Trophoblast cell (in vitro differentiated cells and primary cell): ENCODE results near the gene CD300LB.

Experiments used
- DNase-seq, 2 donors: peaks; one replicate each; pipeline ENCODE4 v3.0.0-alpha.2; 2016
- H2AFZ ChIP-seq: 2 replicates; pipeline ENCODE4 v1.6.1; 2013; ENCODE audit warnings: low read length, moderate library complexity, mild to moderate bottlenecking; ENCODE audit not compliant: insufficient read depth, poor library complexity
- H2AK5ac ChIP-seq: 2 replicates; pipeline ENCODE4 v1.6.1; 2013; ENCODE audit warnings: mild to moderate bottlenecking, low read length
- H2BK120ac ChIP-seq: 2 replicates; pipeline ENCODE4 v1.6.1; 2013; ENCODE audit warnings: low read length, mild to moderate bottlenecking, moderate library complexity; ENCODE audit not compliant: insufficient read depth, poor library complexity
- H2BK12ac ChIP-seq: 2 replicates; pipeline ENCODE4 v1.6.1; 2013; ENCODE audit warnings: mild to moderate bottlenecking, low read length, moderate library complexity
- H2BK5ac ChIP-seq: 2 replicates; pipeline ENCODE4 v1.6.1; 2013; ENCODE audit warnings: low read length, low read depth, moderate library complexity, mild to moderate bottlenecking; ENCODE audit not compliant: poor library complexity
- H3K14ac ChIP-seq: 2 replicates; pipeline ENCODE4 v1.6.1; 2013; ENCODE audit warnings: mild to moderate bottlenecking, low read length
- H3K18ac ChIP-seq: 2 replicates; pipeline ENCODE4 v1.6.1; 2013; ENCODE audit warnings: mild to moderate bottlenecking, low read length
- H3K23ac ChIP-seq: 2 replicates; pipeline ENCODE4 v1.6.1; 2013; ENCODE audit warnings: low read length
- H3K27ac ChIP-seq: 2 replicates; pipeline ENCODE4 v1.5.1; 2013; ENCODE audit warnings: low read depth, mild to moderate bottlenecking, inconsistent platforms, low read length, moderate library complexity
- H3K27me3 ChIP-seq: 2 replicates; pipeline ENCODE4 v1.6.1; 2013; ENCODE audit warnings: inconsistent platforms, mild to moderate bottlenecking, low read length, moderate library complexity; ENCODE audit not compliant: insufficient read depth
- H3K36me3 ChIP-seq, 2 experiments: 1 replicate in 1 of 2; 2 replicates in 1 of 2; pipeline ENCODE4 v1.6.1; 2013; ENCODE audit warnings: low read length in 2 of 2, mild to moderate bottlenecking in 2 of 2, moderate library complexity in 1 of 2; ENCODE audit not compliant: insufficient read depth in 2 of 2, control insufficient read depth in 1 of 2
- H3K4ac ChIP-seq: 2 replicates; pipeline ENCODE4 v1.6.1; 2013; ENCODE audit warnings: low read depth, mild to moderate bottlenecking, low read length, moderate library complexity
- H3K4me1 ChIP-seq, 2 experiments: 1 replicate in 1 of 2; 2 replicates in 1 of 2; pipeline ENCODE4 v1.6.1; 2013; ENCODE audit warnings: low read length in 2 of 2, mild to moderate bottlenecking in 2 of 2, moderate library complexity in 1 of 2; ENCODE audit not compliant: insufficient read depth in 2 of 2, control insufficient read depth in 1 of 2
- H3K4me2 ChIP-seq: 2 replicates; pipeline ENCODE4 v1.6.1; 2013; ENCODE audit warnings: inconsistent platforms, mild to moderate bottlenecking, low read length, moderate library complexity
- H3K4me3 ChIP-seq: 2 replicates; pipeline ENCODE4 v1.5.1; 2013; ENCODE audit warnings: mild to moderate bottlenecking, low read depth, low read length, inconsistent platforms
- H3K79me1 ChIP-seq: one replicate; pipeline ENCODE4 v1.6.1; 2013; ENCODE audit warnings: low read length
- H3K79me2 ChIP-seq: 2 replicates; pipeline ENCODE4 v1.6.1; 2013; ENCODE audit warnings: low read length, mild to moderate bottlenecking; ENCODE audit not compliant: control insufficient read depth, insufficient read depth, poor library complexity
- H3K9ac ChIP-seq: 2 replicates; pipeline ENCODE4 v1.6.1; 2013; ENCODE audit warnings: mild to moderate bottlenecking, low read length
- H3K9me3 ChIP-seq: 2 replicates; pipeline ENCODE4 v1.6.1; 2013; ENCODE audit warnings: low read depth, mild to moderate bottlenecking, control low read depth, inconsistent platforms, low read length; ENCODE audit not compliant: insufficient read depth
- H4K12ac ChIP-seq: 2 replicates; pipeline ENCODE4 v1.6.1; 2013; ENCODE audit warnings: low read depth, mild to moderate bottlenecking, low read length, moderate library complexity
- H4K8ac ChIP-seq: 2 replicates; pipeline ENCODE4 v1.6.1; 2013; ENCODE audit warnings: low read depth, mild to moderate bottlenecking, low read length, moderate library complexity
- H4K91ac ChIP-seq: one replicate; pipeline ENCODE4 v1.6.1; 2013; ENCODE audit warnings: low read depth, mild to moderate bottlenecking, low read length, moderate library complexity
- WGBS: extraction: QIAGEN DNeasy Blood & Tissue Kit; methylation state at CpG from one replicate; pipeline ENCODE4 v1.1.7; 2013; ENCODE audit warnings: missing lambda C conversion rate; ENCODE audit not compliant: insufficient read length, insufficient coverage; ENCODE audit errors: extremely low coverage; 5-methylcytosine and 5-hydroxymethylcytosine counted together

Gene CD300LB

DNA sequence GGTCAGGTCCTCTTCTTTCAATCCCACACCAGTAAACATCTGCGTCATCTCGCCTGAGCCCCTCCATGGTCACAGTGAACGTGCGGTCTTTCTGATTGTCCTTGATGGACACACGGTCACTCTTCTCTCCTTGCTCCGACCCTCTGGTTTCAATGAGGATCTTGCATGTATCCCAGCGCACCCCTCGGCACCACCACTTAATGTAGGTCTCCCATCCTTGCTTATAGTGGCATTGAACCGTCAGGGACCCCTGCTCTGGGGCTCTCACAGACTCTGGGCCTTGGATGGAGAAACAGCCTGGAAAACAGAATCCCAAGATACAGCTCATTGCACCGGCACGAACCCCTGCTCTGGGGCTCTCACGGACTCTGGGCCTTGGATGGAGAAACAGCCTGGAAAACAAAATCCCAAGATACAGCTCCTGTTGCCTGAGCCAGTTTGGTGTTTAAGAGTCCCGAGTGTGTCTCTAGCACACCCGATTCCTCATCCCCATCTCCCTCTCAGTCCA is 5.4 kb downstream of the CD300LB start:
- Histone ChIP-seq H3K79me1 (no peaks in the 10 kb centered on the region), H3K9ac (no peak overlapping the region), H4K8ac (no peak overlapping the region), H4K12ac (no peak overlapping the region), H2BK5ac (no peak overlapping the region), H3K36me3 (no peaks in the 10 kb centered on the region), H3K27ac (no peak overlapping the region), H3K4ac (no peak overlapping the region), H2AFZ (no peak overlapping the region), H4K91ac (no peak overlapping the region), H2BK12ac (no peak overlapping the region), H3K23ac (no peak overlapping the region), H3K9me3 (peaks cover 25% of the 10 kb centered on the region), H3K4me1 (no peaks in the 10 kb centered on the region), H2AK5ac (no peak overlapping the region), H3K79me2 (no peaks in the 10 kb centered on the region), H3K14ac (no peak overlapping the region), H2BK120ac (no peak overlapping the region), H3K4me3 (no peak overlapping the region), H3K18ac (no peak overlapping the region), H3K4me2 (no peak overlapping the region), H3K27me3 (no peaks in the 10 kb centered on the region)
- WGBS: no CpG with 5 or more reads among the region's 14 CpGs
- no peak for DNase-seq

DNA sequence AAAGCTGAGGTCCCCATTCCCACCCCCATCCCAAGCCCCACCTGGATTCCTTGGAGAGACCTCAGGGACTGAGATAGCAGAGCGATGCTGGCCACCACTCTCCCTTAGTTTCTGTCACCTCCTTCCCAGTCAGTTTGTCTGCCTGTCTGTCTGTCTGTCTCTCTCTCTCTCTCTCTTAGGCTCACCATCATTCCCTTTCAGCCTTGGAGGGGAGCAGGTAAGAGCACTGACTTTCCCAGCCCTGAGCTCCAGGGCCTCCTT is 5.9 kb downstream of the CD300LB start:
- no peak overlapping the region for H4K91ac ChIP-seq
- no peak overlapping the region for H2BK120ac ChIP-seq
- no peak overlapping the region for H3K14ac ChIP-seq
- no peaks in the 10 kb centered on the region for H3K36me3 ChIP-seq
- no peak overlapping the region for H4K8ac ChIP-seq
- H3K18ac ChIP-seq: no peak overlapping the region
- H3K79me2 ChIP-seq: no peaks in the 10 kb centered on the region
- no peak overlapping the region for H3K9ac ChIP-seq
- H4K12ac ChIP-seq: no peak overlapping the region
- no peak overlapping the region for H3K4me3 ChIP-seq
- no peak overlapping the region for H3K23ac ChIP-seq
- H2AFZ ChIP-seq: no peak overlapping the region
- no peaks in the 10 kb centered on the region for H3K79me1 ChIP-seq
- no peak overlapping the region for H3K27ac ChIP-seq
- no peak overlapping the region for H2BK12ac ChIP-seq
- no peak overlapping the region for H2AK5ac ChIP-seq
- H3K4ac ChIP-seq: no peak overlapping the region
- WGBS: no CpG with 5 or more reads among the region's 1 CpG
- H3K4me2 ChIP-seq: no peak overlapping the region
- peaks cover 27% of the 10 kb centered on the region for H3K9me3 ChIP-seq
- H3K27me3 ChIP-seq: no peaks in the 10 kb centered on the region
- DNase-seq: no peak
- H3K4me1 ChIP-seq: no peaks in the 10 kb centered on the region
- no peak overlapping the region for H2BK5ac ChIP-seq

DNA sequence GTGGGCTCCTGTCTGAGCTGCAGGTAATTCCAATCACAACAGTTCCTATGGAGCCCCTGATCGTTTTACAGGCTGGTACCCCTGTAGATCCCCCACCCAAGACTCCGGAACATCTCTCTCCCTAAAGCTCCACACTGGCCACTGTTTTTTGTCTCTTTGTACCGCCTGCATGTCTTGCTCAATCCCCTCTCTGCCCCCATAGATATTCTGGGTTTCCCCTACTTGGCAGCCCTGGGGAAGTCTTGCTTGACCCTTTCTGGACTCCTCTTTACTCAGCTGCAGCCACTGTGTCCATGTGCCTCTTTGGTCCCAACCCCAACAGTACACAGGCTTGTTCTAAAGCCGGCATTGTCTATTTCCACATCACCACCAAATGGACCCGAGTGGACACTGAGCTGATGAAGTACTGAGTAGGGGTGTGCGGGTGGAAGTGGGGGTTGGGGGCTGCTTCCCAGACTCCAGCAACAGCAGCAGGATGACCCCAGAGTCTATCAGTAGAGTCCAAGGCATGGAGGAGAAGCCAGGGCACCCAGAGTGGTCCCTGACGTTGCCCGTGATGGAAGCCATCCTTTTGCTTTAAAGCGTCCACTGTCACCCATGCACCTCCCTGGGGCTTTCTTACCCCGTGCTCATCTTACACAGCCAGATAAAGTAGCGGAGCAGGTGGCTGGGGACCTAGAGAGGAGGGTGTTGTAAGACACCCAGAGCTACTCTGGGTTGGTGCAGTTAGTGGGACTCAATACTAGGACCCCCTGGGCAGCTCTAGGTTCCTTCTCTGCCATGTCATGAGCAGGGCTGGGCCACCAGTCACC is 6.4 kb downstream of the CD300LB start:
- H4K12ac ChIP-seq: no peak overlapping the region
- no peak overlapping the region for H3K14ac ChIP-seq
- H3K18ac ChIP-seq: no peak overlapping the region

DNA sequence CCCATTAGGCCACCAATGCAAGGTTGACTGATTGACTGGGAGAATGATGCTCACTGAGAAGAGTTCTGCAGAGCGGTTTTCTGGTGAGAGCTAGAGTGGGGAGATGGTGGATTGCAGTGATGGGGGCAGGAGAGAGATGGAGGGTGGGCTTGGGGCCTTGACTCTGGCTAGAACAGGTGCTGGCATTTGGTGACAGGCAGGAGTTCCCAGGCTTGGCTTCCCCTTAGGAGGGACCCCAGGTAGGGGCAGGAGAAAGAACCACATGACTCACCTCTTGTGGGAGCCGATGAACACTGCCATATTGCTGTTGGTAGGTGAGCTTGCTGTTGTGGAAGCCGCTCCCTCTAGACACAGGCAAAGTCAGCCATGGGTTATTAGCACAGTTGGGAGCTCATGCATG is 8.0 kb downstream of the CD300LB start:
- no peaks in the 10 kb centered on the region for H3K79me1 ChIP-seq
- no CpG with 5 or more reads among the region's 3 CpGs for WGBS

More for the DNA sequence above, 6.4 kb downstream of the CD300LB start:
- Histone ChIP-seq H3K4me1 (no peaks in the 10 kb centered on the region), H3K27ac (no peak overlapping the region), H4K8ac (no peak overlapping the region), H3K9ac (no peak overlapping the region), H3K27me3 (no peaks in the 10 kb centered on the region), H2AFZ (no peak overlapping the region), H3K23ac (no peak overlapping the region), H2BK120ac (no peak overlapping the region), H3K36me3 (no peaks in the 10 kb centered on the region), H3K4me2 (no peak overlapping the region), H3K4me3 (no peak overlapping the region), H2AK5ac (no peak overlapping the region), H3K4ac (no peak overlapping the region), H2BK5ac (no peak overlapping the region), H2BK12ac (no peak overlapping the region), H3K79me1 (no peaks in the 10 kb centered on the region), H3K79me2 (no peaks in the 10 kb centered on the region), H3K9me3 (peaks cover 27% of the 10 kb centered on the region), H4K91ac (no peak overlapping the region)
- DNase-seq: no peak
- no CpG with 5 or more reads among the region's 11 CpGs for WGBS

More for the DNA sequence above, 8.0 kb downstream of the CD300LB start:
- H3K9me3 ChIP-seq: peaks cover 28% of the 10 kb centered on the region
- no peak overlapping the region for H3K14ac ChIP-seq
- no peak overlapping the region for H2BK5ac ChIP-seq
- H3K4ac ChIP-seq: no peak overlapping the region
- no peak for DNase-seq
- H3K4me2 ChIP-seq: no peak overlapping the region
- no peak overlapping the region for H2BK12ac ChIP-seq
- no peak overlapping the region for H4K12ac ChIP-seq
- H4K91ac ChIP-seq: no peak overlapping the region
- no peak overlapping the region for H3K4me3 ChIP-seq
- H2BK120ac ChIP-seq: no peak overlapping the region
- no peak overlapping the region for H3K9ac ChIP-seq
- H4K8ac ChIP-seq: no peak overlapping the region
- H3K27ac ChIP-seq: no peak overlapping the region
- H3K4me1 ChIP-seq: no peaks in the 10 kb centered on the region
- H2AK5ac ChIP-seq: no peak overlapping the region
- H3K36me3 ChIP-seq: no peaks in the 10 kb centered on the region
- H3K79me2 ChIP-seq: no peaks in the 10 kb centered on the region
- H3K27me3 ChIP-seq: no peaks in the 10 kb centered on the region
- no peak overlapping the region for H3K23ac ChIP-seq
- H2AFZ ChIP-seq: no peak overlapping the region
- no peak overlapping the region for H3K18ac ChIP-seq
